Stomach (tissue), 4 donors: Measurements from ENCODE around the gene MALT1.

Experiments
- EP300 ChIP-seq: sonication (generic); formaldehyde crosslinking; IDR thresholded peaks from one replicate; pipeline ENCODE4 v1.6.1; 2017; ENCODE audit warnings: antibody characterized with exemption
- POLR2A ChIP-seq, 4 donors: fragments of 450-650 bp; IDR thresholded peaks; one replicate each; pipeline ENCODE4 v1.6.1; 2016; ENCODE audit warnings: antibody characterized with exemption in 4 of 4, control low read depth in 2 of 4, mild to moderate bottlenecking in 1 of 4, moderate library complexity in 1 of 4
- POLR2AphosphoS5 ChIP-seq, 3 donors: sonication (generic); formaldehyde crosslinking; IDR thresholded peaks; one replicate each; pipeline ENCODE4 v1.6.1; 2016; ENCODE audit warnings: antibody characterized with exemption in 3 of 3
- TF ChIP-seq, protein P1 (sequence below), 7 experiments: fragments of 450-650 bp in 4 of 7; fragments of 200-600 bp in 3 of 7; sonication (generic) in 3 of 7; IDR thresholded peaks; one replicate each; pipeline ENCODE4 v1.5.1; 2016 to 2019; ENCODE audit warnings: antibody characterized with exemption in 7 of 7, control low read depth in 2 of 7, mild to moderate bottlenecking in 1 of 7

DNA sequence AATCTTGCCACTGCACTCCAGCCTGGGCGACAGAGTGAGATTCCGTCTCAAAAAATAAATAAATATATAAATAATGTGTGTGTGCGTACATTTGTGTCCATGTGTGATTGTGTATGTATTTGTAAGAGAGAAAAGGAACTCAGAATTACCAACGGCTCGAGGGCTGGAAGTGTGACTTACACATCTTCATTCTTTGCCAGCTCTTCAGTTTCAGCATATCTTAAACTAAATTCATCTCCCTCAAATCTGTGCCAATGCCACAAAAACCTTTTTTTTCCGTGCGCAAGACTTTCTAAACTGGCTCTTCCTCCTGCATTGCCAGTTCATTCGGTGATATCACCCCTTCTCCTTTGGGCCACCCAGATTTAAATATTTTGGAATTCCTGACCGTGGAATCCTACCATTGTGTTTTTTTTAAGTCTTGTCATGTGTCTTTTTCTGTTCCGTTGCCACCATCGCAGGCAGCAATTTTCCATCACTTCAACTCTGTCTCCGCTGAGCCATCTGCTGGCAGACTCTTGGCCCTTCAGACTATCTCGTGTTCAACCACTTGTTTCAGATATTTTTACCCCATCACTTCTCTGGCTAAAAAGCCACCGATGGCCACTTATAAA is 116.4 kb downstream of the MALT1 start:
- TF ChIP-seq, protein P1, sequence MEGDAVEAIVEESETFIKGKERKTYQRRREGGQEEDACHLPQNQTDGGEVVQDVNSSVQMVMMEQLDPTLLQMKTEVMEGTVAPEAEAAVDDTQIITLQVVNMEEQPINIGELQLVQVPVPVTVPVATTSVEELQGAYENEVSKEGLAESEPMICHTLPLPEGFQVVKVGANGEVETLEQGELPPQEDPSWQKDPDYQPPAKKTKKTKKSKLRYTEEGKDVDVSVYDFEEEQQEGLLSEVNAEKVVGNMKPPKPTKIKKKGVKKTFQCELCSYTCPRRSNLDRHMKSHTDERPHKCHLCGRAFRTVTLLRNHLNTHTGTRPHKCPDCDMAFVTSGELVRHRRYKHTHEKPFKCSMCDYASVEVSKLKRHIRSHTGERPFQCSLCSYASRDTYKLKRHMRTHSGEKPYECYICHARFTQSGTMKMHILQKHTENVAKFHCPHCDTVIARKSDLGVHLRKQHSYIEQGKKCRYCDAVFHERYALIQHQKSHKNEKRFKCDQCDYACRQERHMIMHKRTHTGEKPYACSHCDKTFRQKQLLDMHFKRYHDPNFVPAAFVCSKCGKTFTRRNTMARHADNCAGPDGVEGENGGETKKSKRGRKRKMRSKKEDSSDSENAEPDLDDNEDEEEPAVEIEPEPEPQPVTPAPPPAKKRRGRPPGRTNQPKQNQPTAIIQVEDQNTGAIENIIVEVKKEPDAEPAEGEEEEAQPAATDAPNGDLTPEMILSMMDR (IDR thresholded peaks at IDR 0.05): no peak
- TF ChIP-seq POLR2A (IDR thresholded peaks at IDR 0.05) (no peak), POLR2AphosphoS5 (IDR thresholded peaks at IDR 0.05) (no peak), EP300 (no peak)
